Calu3 (cell line): ENCODE data around the gene ZFPM1. TPM values are rescaled to one million over a fixed set of nuclear protein-coding genes. Genes with fewer than 3 reads are reported as not detected.

Experiments
- BruUV-seq: library from RNA; stranded (reverse); fragments of 400-500 nt; replicated peaks from 2 replicates; lab custom pipeline; 2021; lab: Mats Ljungman, UMichigan
- CTCF ChIA-PET: fragments of 300-600 bp; sonication (Branson Sonifier 250); formaldehyde crosslinking; loops from one replicate; lab custom pipeline; 2022; ENCODE audit warnings: antibody characterized with exemption; lab: Charles Lee
- DNase-seq: peaks from one replicate; pipeline ENCODE4 v3.0.0; 2022
- H3K27ac Mint-ChIP-seq: one replicate; pipeline ENCODE4 v1.8.0; 2022; ENCODE audit warnings: mixed read lengths; ENCODE audit not compliant: unreplicated experiment
- H3K27me3 Mint-ChIP-seq: one replicate; pipeline ENCODE4 v1.8.0; 2022; ENCODE audit warnings: mixed read lengths; ENCODE audit not compliant: unreplicated experiment
- H3K36me3 Mint-ChIP-seq: one replicate; pipeline ENCODE4 v1.8.0; 2022; ENCODE audit warnings: mild to moderate bottlenecking, moderate library complexity, mixed read lengths; ENCODE audit not compliant: insufficient read depth, unreplicated experiment
- H3K4me1 Mint-ChIP-seq: one replicate; pipeline ENCODE4 v1.8.0; 2022; ENCODE audit warnings: mild to moderate bottlenecking, low read depth, mixed read lengths; ENCODE audit not compliant: unreplicated experiment
- H3K4me3 Mint-ChIP-seq: one replicate; pipeline ENCODE4 v1.8.0; 2022; ENCODE audit warnings: mild to moderate bottlenecking, low read depth, moderate library complexity, mixed read lengths; ENCODE audit not compliant: unreplicated experiment
- H3K9me3 Mint-ChIP-seq: one replicate; pipeline ENCODE4 v1.8.0; 2022; ENCODE audit warnings: low read depth, mixed read lengths; ENCODE audit not compliant: unreplicated experiment
- CTCF ChIP-seq: fragments of 200-600 bp; IDR thresholded peaks from one replicate; pipeline ENCODE4 v1.8.0; 2022; ENCODE audit warnings: antibody characterized with exemption; ENCODE audit not compliant: unreplicated experiment
- intact Hi-C: fragments of 100-400 bp; cut with micrococcal nuclease; formaldehyde crosslinking; loops from one replicate; pipeline ENCODE4 v1.10.0; 2022; ENCODE audit not compliant: unreplicated experiment
- total RNA-seq: library from RNA; stranded (reverse); gene quantifications from 2 replicates; pipeline ENCODE4 v1.2.3, GENCODE V29; 2022

ZFPM1 gene
- total RNA-seq, 1 experiment from 2014 or later: 3.1 TPM

- no TSS peak for BruUV-seq
- Mint-ChIP-seq H3K36me3 (peaks cover 10% of the 10 kb centered on the region), H3K27me3 (peaks cover 93% of the 10 kb centered on the region), H3K9me3 (peaks cover 4% of the 10 kb centered on the region), H3K27ac (no peak overlapping the region), H3K4me3 (no peak overlapping the region), H3K4me1 (peaks cover 2% of the 10 kb centered on the region)
- intact Hi-C loops: no loop called here
- CTCF ChIA-PET: no interaction called here
- no peak for DNase-seq
- no peak for TF ChIP-seq CTCF
These were observed 100.7 kb downstream of the ZFPM1 start for GRCh38 chr16:88553739-88554138.

- Mint-ChIP-seq H3K9me3 (peaks cover 4% of the 10 kb centered on the region), H3K4me3 (no peak overlapping the region), H3K4me1 (peaks cover 7% of the 10 kb centered on the region), H3K27me3 (peaks cover 93% of the 10 kb centered on the region), H3K36me3 (peaks cover 14% of the 10 kb centered on the region), H3K27ac (no peak overlapping the region)
- no peak for TF ChIP-seq CTCF
- DNase-seq: no peak
- no TSS peak for BruUV-seq
- intact Hi-C loops: no loop called here
- CTCF ChIA-PET: no interaction called here
These were observed 101.7 kb downstream of the ZFPM1 start for GRCh38 chr16:88554711-88555264.

DNA sequence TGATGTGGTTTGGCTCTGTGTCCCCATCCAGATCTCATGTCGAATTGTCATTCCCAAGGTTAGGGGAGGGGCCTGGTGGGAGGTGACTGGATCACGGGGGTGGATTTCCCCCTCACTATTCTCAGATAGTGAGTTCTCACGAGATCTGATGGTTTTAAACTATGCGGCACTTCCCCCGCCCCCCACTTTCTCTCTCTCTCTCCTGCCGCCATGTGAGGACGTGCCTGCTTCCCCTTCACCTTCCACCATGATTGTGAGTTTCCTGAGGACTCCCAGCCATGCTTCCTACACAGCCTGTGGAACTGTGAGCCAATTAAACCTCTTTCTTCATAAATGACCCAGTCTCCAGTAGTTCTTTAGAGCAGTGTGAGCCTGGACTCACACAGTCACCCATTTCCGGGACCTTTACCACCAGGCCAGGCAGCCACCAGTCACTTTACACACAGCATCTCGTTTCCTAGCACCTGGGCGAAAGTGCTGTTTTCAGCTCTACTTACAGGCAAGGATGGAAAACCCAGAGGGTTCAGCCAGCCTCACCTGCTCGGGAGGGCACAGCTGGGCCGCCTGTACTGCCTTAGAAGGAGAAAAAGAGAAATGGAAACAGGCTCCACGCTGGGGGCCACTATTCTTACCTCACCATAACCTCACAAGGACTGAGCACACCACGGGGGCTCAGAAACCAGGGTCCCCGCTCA, 103.4 kb downstream of the ZFPM1 start:
- H3K27me3 Mint-ChIP-seq: peaks cover 100% of the 10 kb centered on the region
- peaks cover 14% of the 10 kb centered on the region for H3K36me3 Mint-ChIP-seq
- BruUV-seq: no TSS peak
- CTCF ChIA-PET: no interaction called here
- no peak for DNase-seq
- no peak overlapping the region for H3K27ac Mint-ChIP-seq
- intact Hi-C loops: no loop called here
- peaks cover 7% of the 10 kb centered on the region for H3K4me1 Mint-ChIP-seq
- no peak for TF ChIP-seq CTCF
- H3K9me3 Mint-ChIP-seq: peaks cover 4% of the 10 kb centered on the region
- no peak overlapping the region for H3K4me3 Mint-ChIP-seq

DNA sequence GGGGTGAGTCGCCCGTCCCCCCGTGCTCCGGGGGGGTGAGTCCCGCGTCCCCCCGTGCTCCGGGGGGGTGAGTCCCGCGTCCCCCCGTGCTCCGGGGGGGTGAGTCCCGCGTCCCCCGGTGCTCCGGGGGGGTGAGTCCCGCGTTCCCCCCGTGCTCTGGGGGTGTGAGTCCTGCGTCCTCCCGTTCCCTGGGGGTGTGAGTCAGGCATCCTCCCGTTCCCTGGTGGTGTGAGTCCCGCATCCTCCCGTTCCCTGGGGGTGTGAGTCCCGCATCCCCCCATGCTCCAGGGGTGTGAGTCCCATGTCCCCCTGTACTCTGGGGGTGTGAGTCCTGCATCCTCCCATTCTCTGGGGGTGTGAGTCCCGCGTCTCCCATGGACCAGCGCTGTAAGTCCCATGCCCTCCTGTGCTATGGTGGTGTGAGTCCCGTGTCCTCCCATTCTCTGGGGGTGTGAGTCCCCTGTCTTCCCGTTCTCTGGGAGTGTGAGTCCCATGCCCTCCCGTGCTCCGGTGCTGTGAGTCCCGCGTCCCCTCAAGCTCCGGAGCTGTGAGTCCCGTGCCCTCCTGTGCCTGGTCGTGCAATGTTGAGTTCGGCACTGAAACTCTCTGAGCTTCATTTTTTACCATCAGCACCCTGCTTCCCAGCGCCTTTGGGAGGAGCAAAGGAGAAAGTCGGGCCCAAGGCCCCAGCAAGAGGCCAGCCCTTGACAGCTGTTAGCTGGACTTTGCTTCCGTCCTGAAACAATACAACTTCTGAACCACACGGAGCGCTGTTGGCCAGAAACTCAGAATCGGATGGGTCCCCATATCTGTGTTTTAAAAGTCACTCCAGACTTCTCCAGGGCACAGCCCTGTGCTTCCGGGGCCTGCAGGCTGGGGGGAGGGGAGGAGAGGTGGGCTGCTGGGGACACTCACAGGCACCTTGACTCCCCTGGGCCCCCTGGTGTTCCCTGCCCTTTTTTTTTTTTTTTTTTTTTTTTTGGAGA, 105.7 kb downstream of the ZFPM1 start:
- Mint-ChIP-seq H3K27me3 (peaks cover 90% of the 10 kb centered on the region), H3K9me3 (peaks cover 4% of the 10 kb centered on the region), H3K27ac (peak overlapping the region; percentile 61), H3K36me3 (peaks cover 6% of the 10 kb centered on the region), H3K4me1 (peaks cover 7% of the 10 kb centered on the region), H3K4me3 (no peak overlapping the region)
- peak; percentile 81 for DNase-seq
- peak; percentile 55 for TF ChIP-seq CTCF
- CTCF ChIA-PET: interaction anchor here (0.7 to 1.2 kb wide), 4 partner anchors 9 to 1805 kb away, joined by 3 to 5 read pairs (median 4); partner anchors contain the start of gene ZC3H18
- no TSS peak for BruUV-seq
- intact Hi-C loops: no loop called here
